CD14-positive monocyte (primary cell): ENCODE data around the gene RBM19. TPM values are rescaled to one million over a fixed set of nuclear protein-coding genes. Genes with fewer than 3 reads are reported as not detected.

ENCODE experiments used
- DNase-seq, 3 donors: peaks; one replicate each; pipeline ENCODE4 v3.0.0-alpha.2; 2011 to 2022
- H2AFZ ChIP-seq: 2 replicates; pipeline ENCODE4 v1.6.0; 2012; ENCODE audit warnings: mild to moderate bottlenecking, low read depth, low read length, inconsistent platforms; ENCODE audit not compliant: insufficient read depth, poor library complexity, severe bottlenecking
- H3K27ac ChIP-seq, 2 donors: 1 replicate in 1 of 2; 2 replicates in 1 of 2; pipeline ENCODE4 v1.5.1; 2012 to 2013; ENCODE audit warnings: low read length in 2 of 2, control low read depth in 1 of 2, inconsistent platforms in 1 of 2, low read depth in 1 of 2, mild to moderate bottlenecking in 1 of 2
- H3K27me3 ChIP-seq, 2 donors: one replicate each; pipeline versions ENCODE4 v1.6.0 to v1.6.1; 2011 to 2013; ENCODE audit warnings: low read length in 2 of 2; ENCODE audit not compliant: control insufficient read depth in 2 of 2, insufficient read depth in 2 of 2
- H3K36me3 ChIP-seq, 2 donors: replicated peaks in 1 of 2; 1 replicate in 1 of 2; 2 replicates in 1 of 2; pipeline versions ENCODE4 v1.5.1 to v1.6.1; 2012 to 2013; ENCODE audit warnings: low read length in 2 of 2, control low read depth in 1 of 2, inconsistent platforms in 1 of 2, mild to moderate bottlenecking in 1 of 2; ENCODE audit not compliant: insufficient read depth in 2 of 2, control insufficient read depth in 1 of 2
- H3K4me1 ChIP-seq, 2 donors: 1 replicate in 1 of 2; 2 replicates in 1 of 2; pipeline versions ENCODE4 v1.5.1 to v1.6.1; 2012 to 2013; ENCODE audit warnings: low read length in 2 of 2, control low read depth in 1 of 2, inconsistent platforms in 1 of 2, mild to moderate bottlenecking in 1 of 2, moderate library complexity in 1 of 2; ENCODE audit not compliant: insufficient read depth in 2 of 2, control insufficient read depth in 1 of 2
- H3K4me2 ChIP-seq: replicated peaks from 2 replicates; pipeline ENCODE3; 2012; ENCODE audit warnings: low read length, moderate library complexity, mild to moderate bottlenecking; ENCODE audit not compliant: poor library complexity, severe bottlenecking; ENCODE audit errors: extremely low read depth
- H3K4me3 ChIP-seq, 3 experiments: fragments of 200-600 bp in 1 of 3; sonication (generic) in 1 of 3; replicated peaks in 1 of 3; 1 replicate in 2 of 3; 2 replicates in 1 of 3; pipeline ENCODE4 v1.5.1; 2011 to 2013; ENCODE audit warnings: low read length in 3 of 3, mild to moderate bottlenecking in 3 of 3, control low read depth in 2 of 3, low read depth in 2 of 3, inconsistent platforms in 1 of 3, moderate library complexity in 1 of 3
- H3K79me2 ChIP-seq: 2 replicates; pipeline ENCODE4 v1.6.0; 2012; ENCODE audit warnings: mild to moderate bottlenecking, control low read depth, inconsistent platforms, low read length, moderate library complexity; ENCODE audit not compliant: insufficient read depth
- H3K9ac ChIP-seq: 2 replicates; pipeline ENCODE4 v1.6.0; 2017; ENCODE audit warnings: low read length, mild to moderate bottlenecking; ENCODE audit not compliant: insufficient read depth, poor library complexity, severe bottlenecking
- H3K9me3 ChIP-seq, 2 donors: replicated peaks in 1 of 2; 1 replicate in 1 of 2; 2 replicates in 1 of 2; pipeline versions ENCODE4 v1.5.1 to v1.6.1; 2012 to 2013; ENCODE audit warnings: low read length in 2 of 2, control low read depth in 1 of 2; ENCODE audit not compliant: control insufficient read depth in 1 of 2, insufficient read depth in 1 of 2
- H4K20me1 ChIP-seq: 2 replicates; pipeline ENCODE4 v1.6.0; 2012; ENCODE audit warnings: mild to moderate bottlenecking, low read length, control low read depth, moderate library complexity; ENCODE audit not compliant: insufficient read depth
- H3K27ac Mint-ChIP-seq, 7 donors: one replicate each; pipeline ENCODE4 v1.8.0; 2020; ENCODE audit warnings: mild to moderate bottlenecking in 7 of 7, mixed read lengths in 7 of 7, moderate library complexity in 6 of 7, inconsistent platforms in 2 of 7
- H3K27me3 Mint-ChIP-seq, 3 donors: one replicate each; pipeline ENCODE4 v1.8.0; 2021 to 2022; ENCODE audit warnings: low read depth in 3 of 3, mild to moderate bottlenecking in 3 of 3, mixed read lengths in 3 of 3, moderate library complexity in 3 of 3, inconsistent platforms in 1 of 3
- H3K36me3 Mint-ChIP-seq, 2 donors: one replicate each; pipeline ENCODE4 v1.8.0; 2020; ENCODE audit warnings: mixed read lengths in 2 of 2, inconsistent platforms in 1 of 2, mild to moderate bottlenecking in 1 of 2
- H3K4me1 Mint-ChIP-seq: one replicate; pipeline ENCODE4 v1.8.0; 2020; ENCODE audit warnings: mild to moderate bottlenecking, mixed read lengths
- H3K4me3 Mint-ChIP-seq, 2 donors: one replicate each; pipeline ENCODE4 v1.8.0; 2020; ENCODE audit warnings: mild to moderate bottlenecking in 2 of 2, mixed read lengths in 2 of 2, moderate library complexity in 1 of 2
- H3K9me3 Mint-ChIP-seq, 7 donors: one replicate each; pipeline ENCODE4 v1.8.0; 2020 to 2022; ENCODE audit warnings: mixed read lengths in 7 of 7, mild to moderate bottlenecking in 6 of 7, moderate library complexity in 6 of 7, inconsistent platforms in 2 of 7
- WGBS: methylation state at CpG from one replicate; pipeline ENCODE4 v1.1.5; 2013; ENCODE audit warnings: missing lambda C conversion rate; ENCODE audit not compliant: insufficient coverage; 5-methylcytosine and 5-hydroxymethylcytosine counted together
- intact Hi-C, 2 donors: fragments of 100-400 bp; cut with micrococcal nuclease; formaldehyde crosslinking; loops; one replicate each; pipeline versions ENCODE4 v1.15.0 to v1.15.1; 2023
- polyA plus RNA-seq, 3 donors: library from polyadenylated mRNA; depleted of rRNA in 1 of 3; unstranded in 2 of 3; stranded (reverse) in 1 of 3; fragments of 300-500 nt in 2 of 3; fragments of >200 nt in 1 of 3; fragmentation: Illumina TruSeq in 2 of 3; gene quantifications; 1 replicate in 2 of 3; 2 replicates in 1 of 3; pipeline ENCODE4 v1.2.3, GENCODE V29; 2012 to 2021
- TF ChIP-seq, protein P1 (sequence below): fragments of 200-600 bp; IDR thresholded peaks from one replicate; pipeline ENCODE4 v1.8.0; 2022; ENCODE audit warnings: antibody characterized with exemption, mild to moderate bottlenecking

RBM19 gene
- polyA plus RNA-seq, 3 donors, result 2.1 to 30.4 (median 2.2) TPM

DNA sequence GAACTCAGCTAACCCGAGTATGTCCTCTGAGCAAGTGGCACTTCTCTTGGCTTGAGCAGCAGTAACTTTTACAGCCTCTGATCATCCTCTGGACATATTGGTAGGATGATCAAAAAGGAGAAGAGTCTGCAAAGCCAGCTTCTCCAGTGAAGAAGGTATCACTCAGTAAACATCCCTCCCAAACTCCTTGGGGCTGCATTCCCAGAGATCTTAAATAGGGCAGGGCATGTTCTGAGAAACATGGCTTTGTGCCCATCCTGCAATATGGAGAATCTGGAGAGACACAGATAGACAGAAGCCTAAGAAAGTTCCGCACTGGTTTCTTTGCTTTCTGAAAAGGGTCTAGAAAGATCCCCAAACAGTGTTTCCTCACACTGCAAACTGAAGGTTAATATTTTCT is 65.4 kb downstream of the RBM19 start:
- TF ChIP-seq, protein P1, sequence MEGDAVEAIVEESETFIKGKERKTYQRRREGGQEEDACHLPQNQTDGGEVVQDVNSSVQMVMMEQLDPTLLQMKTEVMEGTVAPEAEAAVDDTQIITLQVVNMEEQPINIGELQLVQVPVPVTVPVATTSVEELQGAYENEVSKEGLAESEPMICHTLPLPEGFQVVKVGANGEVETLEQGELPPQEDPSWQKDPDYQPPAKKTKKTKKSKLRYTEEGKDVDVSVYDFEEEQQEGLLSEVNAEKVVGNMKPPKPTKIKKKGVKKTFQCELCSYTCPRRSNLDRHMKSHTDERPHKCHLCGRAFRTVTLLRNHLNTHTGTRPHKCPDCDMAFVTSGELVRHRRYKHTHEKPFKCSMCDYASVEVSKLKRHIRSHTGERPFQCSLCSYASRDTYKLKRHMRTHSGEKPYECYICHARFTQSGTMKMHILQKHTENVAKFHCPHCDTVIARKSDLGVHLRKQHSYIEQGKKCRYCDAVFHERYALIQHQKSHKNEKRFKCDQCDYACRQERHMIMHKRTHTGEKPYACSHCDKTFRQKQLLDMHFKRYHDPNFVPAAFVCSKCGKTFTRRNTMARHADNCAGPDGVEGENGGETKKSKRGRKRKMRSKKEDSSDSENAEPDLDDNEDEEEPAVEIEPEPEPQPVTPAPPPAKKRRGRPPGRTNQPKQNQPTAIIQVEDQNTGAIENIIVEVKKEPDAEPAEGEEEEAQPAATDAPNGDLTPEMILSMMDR, result no peak
- 100% methylated on average over 1 of the region's 2 CpGs for WGBS
- no peak overlapping the region for H2AFZ ChIP-seq
- Mint-ChIP-seq H3K27ac (no peak overlapping the region), H3K36me3 (peaks cover 31% of the 10 kb centered on the region in 2 donors), H3K4me3 (no peak overlapping the region), H3K9me3 (no peaks in the 10 kb centered on the region), H3K27me3 (peaks cover 0 to 2% (median 0%) of the 10 kb centered on the region in 3 donors), H3K4me1 (no peaks in the 10 kb centered on the region)
- H4K20me1 ChIP-seq, result no peaks in the 10 kb centered on the region
- H3K36me3 ChIP-seq, result peaks cover 4 to 60% of the 10 kb centered on the region in 2 donors
- H3K4me2 ChIP-seq, result no peak overlapping the region
- no peaks in the 10 kb centered on the region for H3K27me3 ChIP-seq
- no peak overlapping the region for H3K9ac ChIP-seq
- no peaks in the 10 kb centered on the region for H3K9me3 ChIP-seq
- no peaks in the 10 kb centered on the region for H3K4me1 ChIP-seq
- no peak for DNase-seq
- no peak overlapping the region for H3K4me3 ChIP-seq
- intact Hi-C loops, result no loop called here
- no peak overlapping the region for H3K27ac ChIP-seq
- H3K79me2 ChIP-seq, result no peaks in the 10 kb centered on the region

DNA sequence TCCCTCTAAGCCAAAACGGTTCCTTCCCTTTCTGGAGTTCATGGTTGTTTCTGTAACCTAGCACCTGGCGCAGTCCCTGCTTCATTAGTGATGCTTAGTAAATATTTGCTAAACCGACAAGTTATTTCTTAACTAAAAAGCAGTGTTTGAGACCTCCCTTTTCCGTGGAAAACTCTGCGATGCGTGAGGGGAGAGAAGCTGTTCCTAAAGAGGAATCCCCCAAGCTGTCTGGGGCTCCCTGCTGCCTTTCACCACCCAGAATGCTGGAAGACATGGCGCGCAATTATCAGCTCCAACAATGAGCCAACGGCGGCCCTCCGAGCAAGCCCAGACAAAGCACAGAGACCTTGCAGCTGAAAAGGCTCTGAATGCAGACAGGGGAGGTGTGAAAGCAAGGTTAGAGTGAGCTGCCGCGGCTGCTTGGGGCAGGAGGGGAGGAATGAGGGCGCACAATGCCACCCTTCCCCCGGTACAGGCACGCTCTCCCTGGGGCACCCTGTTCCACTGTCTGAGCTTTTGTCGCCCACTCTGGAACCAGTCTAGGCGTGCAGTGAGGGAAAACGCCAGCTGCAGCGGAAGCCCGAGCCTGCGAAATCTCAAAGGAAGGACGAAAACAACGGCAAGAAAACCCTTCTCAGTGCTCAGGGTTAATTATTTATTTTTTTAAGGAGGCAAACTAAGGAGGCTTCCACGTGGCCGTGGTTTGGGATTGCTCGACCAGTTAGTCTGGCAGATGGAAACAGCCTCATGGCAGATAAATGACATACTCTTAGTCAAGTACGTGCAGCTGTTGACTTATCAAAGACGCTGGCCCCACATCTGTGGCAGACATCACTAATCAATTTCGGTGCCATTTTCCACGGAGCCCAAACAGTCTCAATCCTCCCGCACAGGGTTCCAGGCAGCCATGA is 66.3 kb downstream of the RBM19 start:
- Histone ChIP-seq H4K20me1 (no peaks in the 10 kb centered on the region), H3K27ac (no peak overlapping the region), H3K27me3 (no peaks in the 10 kb centered on the region), H3K4me3 (no peak overlapping the region), H2AFZ (no peak overlapping the region), H3K9ac (no peak overlapping the region), H3K36me3 (peaks cover 4 to 54% of the 10 kb centered on the region in 2 donors), H3K4me1 (no peaks in the 10 kb centered on the region), H3K4me2 (no peak overlapping the region), H3K79me2 (no peaks in the 10 kb centered on the region), H3K9me3 (no peaks in the 10 kb centered on the region)
- peaks cover 27% of the 10 kb centered on the region in 2 donors for H3K36me3 Mint-ChIP-seq
- no peaks in the 10 kb centered on the region for H3K4me1 Mint-ChIP-seq
- H3K27ac Mint-ChIP-seq, result no peak overlapping the region
- H3K4me3 Mint-ChIP-seq, result no peak overlapping the region
- DNase-seq, result no peak
- TF ChIP-seq, protein P1, result no peak
- intact Hi-C loops, result no loop called here
- H3K27me3 Mint-ChIP-seq, result peaks cover 0 to 2% (median 0%) of the 10 kb centered on the region in 3 donors
- H3K9me3 Mint-ChIP-seq, result no peaks in the 10 kb centered on the region
- 96% methylated on average over 13 of the region's 32 CpGs for WGBS
